ENCODE results near the gene TGM2.

Gene TGM2

GRCh38 chr20:38173237-38174156 lies 8.4 kb upstream of the TGM2 start:
- no peak for DNase-seq

- no peak for DNase-seq
These were observed 7.3 kb upstream of the TGM2 start for GRCh38 chr20:38172408-38172807.

GRCh38 chr20:38171675-38172043 lies 6.6 kb upstream of the TGM2 start:
- DNase-seq, result no peak

- DNase-seq, result no peak
These were observed 6.0 kb upstream of the TGM2 start for GRCh38 chr20:38170826-38171674.

GRCh38 chr20:38170219-38170825 lies 5.3 kb upstream of the TGM2 start:
- DNase-seq, result no peak

- DNase-seq, result no peak
These were observed 4.6 kb upstream of the TGM2 start for GRCh38 chr20:38169636-38170193.

- no peak for DNase-seq
These were observed 3.9 kb upstream of the TGM2 start for GRCh38 chr20:38168791-38169589.

GRCh38 chr20:38167851-38168760 lies 3.0 kb upstream of the TGM2 start:
- DNase-seq, result no peak

GRCh38 chr20:38167328-38167850 lies 2.3 kb upstream of the TGM2 start:
- DNase-seq, result no peak

GRCh38 chr20:38166703-38167233 lies 1.7 kb upstream of the TGM2 start:
- no peak for DNase-seq

- DNase-seq, result no peak
These were observed 1.1 kb upstream of the TGM2 start for GRCh38 chr20:38165966-38166702.

- DNase-seq, result no peak
These were observed 414 bp downstream of the TGM2 start for GRCh38 chr20:38164624-38165088.

- DNase-seq, result no peak
These were observed 1.0 kb downstream of the TGM2 start for GRCh38 chr20:38164069-38164468.

GRCh38 chr20:38162878-38163875 lies 1.9 kb downstream of the TGM2 start:
- no peak for DNase-seq

GRCh38 chr20:38162149-38162548 lies 2.9 kb downstream of the TGM2 start:
- no peak for DNase-seq

GRCh38 chr20:38161412-38161774 lies 3.7 kb downstream of the TGM2 start:
- DNase-seq, result no peak

- no peak for DNase-seq
These were observed 4.9 kb downstream of the TGM2 start for GRCh38 chr20:38159957-38160756.

GRCh38 chr20:38159566-38159956 lies 5.5 kb downstream of the TGM2 start:
- no peak for DNase-seq
